Kidney (tissue), 14 donors: ENCODE data around the gene CBR1. TPM values are rescaled to one million over a fixed set of nuclear protein-coding genes. Genes with fewer than 3 reads are reported as not detected.
A peak's percentile ranks its signal among the peaks of the same experiment; 100 is the strongest.
"Not testable (repeated sequence)": the region's sequence is repeated elsewhere in the genome, so short reads cannot be mapped to it uniquely, and the experiment has no call there.

ENCODE experiments used
- DNase-seq, 5 donors: peaks; one replicate each; pipeline ENCODE4 v3.0.0-alpha.2; 2013 to 2020
- FAIRE-seq: peaks from 2 replicates; lab custom pipeline; 2012; peaks lifted over from hg19 to GRCh38; lab: Jason Lieb, UNC
- H3K27ac ChIP-seq, 2 donors: one replicate each; pipeline ENCODE4 v1.7.0; 2013; ENCODE audit warnings: low read depth in 2 of 2, low read length in 2 of 2, inconsistent platforms in 1 of 2
- H3K27me3 ChIP-seq: one replicate; pipeline ENCODE4 v1.7.1; 2013; ENCODE audit warnings: low read length, inconsistent platforms; ENCODE audit not compliant: control insufficient read depth, insufficient read depth
- H3K36me3 ChIP-seq, 3 donors: one replicate each; pipeline versions ENCODE4 v1.7.0 to v1.7.1; 2013; ENCODE audit warnings: low read length in 3 of 3, control low read depth in 1 of 3, inconsistent platforms in 1 of 3; ENCODE audit not compliant: insufficient read depth in 3 of 3, control insufficient read depth in 2 of 3
- H3K4me1 ChIP-seq, 3 donors: one replicate each; pipeline versions ENCODE4 v1.7.0 to v1.7.1; 2013; ENCODE audit warnings: low read length in 3 of 3, inconsistent platforms in 1 of 3, low read depth in 1 of 3; ENCODE audit not compliant: control insufficient read depth in 2 of 3, insufficient read depth in 2 of 3
- H3K4me3 ChIP-seq, 3 donors: one replicate each; pipeline versions ENCODE4 v1.7.0 to v1.8.1; 2013; ENCODE audit warnings: low read length in 3 of 3, control low read depth in 1 of 3, inconsistent platforms in 1 of 3
- H3K9ac ChIP-seq, 3 donors: one replicate each; pipeline versions ENCODE4 v1.7.0 to v1.7.1; 2013; ENCODE audit warnings: low read length in 3 of 3, control low read depth in 1 of 3, inconsistent platforms in 1 of 3
- H3K9me3 ChIP-seq, 3 donors: one replicate each; pipeline versions ENCODE4 v1.7.0 to v1.7.1; 2013; ENCODE audit warnings: low read length in 3 of 3, control low read depth in 1 of 3, inconsistent platforms in 1 of 3; ENCODE audit not compliant: control insufficient read depth in 2 of 3, insufficient read depth in 1 of 3
- intact Hi-C: fragments of 100-400 bp; cut with DNase I; formaldehyde crosslinking; loops from one replicate; pipeline ENCODE4 v1.11.1; 2022
- polyA plus RNA-seq: library from polyadenylated mRNA; stranded (reverse); fragments of 350-450 nt; fragmentation: Illumina TruSeq; extraction: RNeasy Lipid Tissue Mini Kit (QIAGEN cat#74804); gene quantifications from one replicate; pipeline ENCODE4 v1.2.3, GENCODE V29; 2014; ENCODE audit warnings: low read depth, low replicate concordance; ENCODE audit not compliant: insufficient read depth
- total RNA-seq: library from RNA; stranded (reverse); fragmentation: NEBNext Ultra II Directional; extraction: Animal tissue kit (Norgen Biotek cat#: 25700); gene quantifications from one replicate; pipeline ENCODE4 v1.2.1, GENCODE V29; 2021
- TF ChIP-seq, protein P1 (sequence below): IDR thresholded peaks from 3 replicates; pipeline ENCODE4 v1.5.1; 2012; ENCODE audit warnings: mild to moderate bottlenecking, moderate library complexity, borderline replicate concordance; ENCODE audit not compliant: insufficient read depth; ENCODE audit errors: extremely low read depth
- donor health status: control.
- donor health status: control.
- donor health status: control.
- donor health status: control.
- donor health status: control.
- donor health status: DM: yes; HTN: yes; CAD: no.
- donor health status: Normal renal cell carcinoma (clear cell type).

CBR1 gene
- total and polyA plus RNA-seq, 2 donors from 2014 or later = 94.3 to 379 TPM

DNA sequence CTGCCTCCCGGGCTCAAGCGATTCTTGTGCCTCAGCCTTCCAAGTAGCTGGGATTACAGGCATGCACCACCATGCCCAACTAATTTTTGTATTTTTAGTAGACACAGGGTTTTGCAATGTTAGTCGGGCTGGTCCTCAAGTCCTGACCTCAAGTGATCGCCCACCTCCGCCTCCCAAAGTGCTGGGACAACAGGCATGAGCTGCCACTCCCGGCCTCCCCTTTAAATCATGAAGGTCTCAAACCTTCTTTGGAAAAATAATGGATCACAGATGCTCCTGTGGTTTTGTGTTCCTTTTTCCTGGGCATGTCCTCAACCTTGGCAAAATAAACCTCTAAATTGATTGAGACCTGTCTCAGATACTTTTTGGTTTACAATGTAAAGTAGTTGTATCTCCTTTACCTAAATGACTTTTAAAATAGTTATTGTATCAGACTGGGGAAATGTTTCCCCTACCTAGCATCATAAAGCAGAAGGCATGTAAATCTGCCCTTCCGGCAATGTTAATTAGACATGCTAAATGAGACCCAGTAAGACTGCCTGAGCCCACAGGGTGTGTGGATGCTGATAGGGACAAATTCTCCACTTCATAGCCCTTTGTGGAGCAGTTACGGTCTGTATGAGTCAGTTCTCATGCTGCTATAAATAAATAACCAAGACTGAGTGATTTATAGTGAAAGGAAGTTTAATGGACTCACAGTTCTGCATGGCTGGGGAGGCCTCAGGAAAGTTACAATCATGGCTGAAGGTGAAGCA is 27.8 kb downstream of the CBR1 start:
- Histone ChIP-seq H3K9me3 (peaks cover 0 to 6% (median 0%) of the 10 kb centered on the region in 3 donors), H3K9ac (no peak overlapping the region), H3K27ac (peak overlapping the region; percentile 16 to 54), H3K27me3 (no peaks in the 10 kb centered on the region), H3K4me1 (peaks cover 0 to 2% (median 0%) of the 10 kb centered on the region in 3 donors), H3K4me3 (no peak overlapping the region), H3K36me3 (no peaks in the 10 kb centered on the region)
- DNase-seq (peak in 4 of 5 donors; percentile 62 to 92 (median 78)), FAIRE-seq (peak; percentile 30)
- TF ChIP-seq, protein P1, sequence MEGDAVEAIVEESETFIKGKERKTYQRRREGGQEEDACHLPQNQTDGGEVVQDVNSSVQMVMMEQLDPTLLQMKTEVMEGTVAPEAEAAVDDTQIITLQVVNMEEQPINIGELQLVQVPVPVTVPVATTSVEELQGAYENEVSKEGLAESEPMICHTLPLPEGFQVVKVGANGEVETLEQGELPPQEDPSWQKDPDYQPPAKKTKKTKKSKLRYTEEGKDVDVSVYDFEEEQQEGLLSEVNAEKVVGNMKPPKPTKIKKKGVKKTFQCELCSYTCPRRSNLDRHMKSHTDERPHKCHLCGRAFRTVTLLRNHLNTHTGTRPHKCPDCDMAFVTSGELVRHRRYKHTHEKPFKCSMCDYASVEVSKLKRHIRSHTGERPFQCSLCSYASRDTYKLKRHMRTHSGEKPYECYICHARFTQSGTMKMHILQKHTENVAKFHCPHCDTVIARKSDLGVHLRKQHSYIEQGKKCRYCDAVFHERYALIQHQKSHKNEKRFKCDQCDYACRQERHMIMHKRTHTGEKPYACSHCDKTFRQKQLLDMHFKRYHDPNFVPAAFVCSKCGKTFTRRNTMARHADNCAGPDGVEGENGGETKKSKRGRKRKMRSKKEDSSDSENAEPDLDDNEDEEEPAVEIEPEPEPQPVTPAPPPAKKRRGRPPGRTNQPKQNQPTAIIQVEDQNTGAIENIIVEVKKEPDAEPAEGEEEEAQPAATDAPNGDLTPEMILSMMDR = no peak
- intact Hi-C loops = no loop called here

DNA sequence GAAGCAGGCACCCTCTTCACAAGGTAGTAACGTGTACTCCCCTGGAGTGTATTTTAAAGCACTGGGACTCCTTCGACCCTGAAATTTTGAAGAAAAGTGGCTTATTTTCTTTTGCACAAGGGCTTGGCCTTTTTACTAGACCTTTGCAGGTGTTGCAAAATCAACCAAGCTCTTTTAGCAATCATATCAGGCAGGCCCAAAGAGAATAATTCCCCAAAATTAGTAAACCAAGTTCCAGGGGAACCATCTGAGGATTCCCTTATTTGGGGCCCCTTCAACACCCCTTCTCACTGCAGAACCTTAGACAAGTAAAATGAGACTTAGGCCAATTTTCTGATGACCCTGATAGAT is 28.3 kb downstream of the CBR1 start:
- Histone ChIP-seq H3K4me1 (peaks cover 0 to 2% (median 0%) of the 10 kb centered on the region in 3 donors), H3K27ac (peak overlapping the region; percentile 16 to 24), H3K9ac (peak overlapping the region in 1 of 3 donors; percentile 14), H3K4me3 (no peak overlapping the region), H3K27me3 (no peaks in the 10 kb centered on the region), H3K9me3 (peaks cover 0 to 6% (median 0%) of the 10 kb centered on the region in 3 donors), H3K36me3 (no peaks in the 10 kb centered on the region)
- intact Hi-C loops = no loop called here
- DNase-seq (no peak), FAIRE-seq (no peak)
- TF ChIP-seq, protein P1 = no peak

DNA sequence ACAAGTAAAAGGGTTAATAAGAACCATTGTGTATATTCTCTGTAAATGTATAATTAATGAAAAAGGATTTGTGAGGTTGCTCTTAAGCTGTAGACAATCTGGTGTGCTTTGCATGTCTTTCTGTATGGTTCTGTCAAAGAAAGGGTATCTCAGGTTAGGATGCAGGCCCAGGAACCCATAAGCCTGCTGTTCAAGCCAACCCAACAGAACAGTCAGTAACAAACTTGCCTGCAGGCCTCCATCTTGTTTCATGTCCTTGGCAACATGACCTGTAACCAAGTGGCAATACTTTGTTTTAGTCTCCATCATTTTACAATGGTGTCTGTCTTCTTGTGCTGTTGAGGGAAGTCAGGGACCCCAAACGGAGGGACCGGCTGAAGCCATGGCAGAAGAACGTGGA is 29.2 kb downstream of the CBR1 start:
- no peak for FAIRE-seq
- intact Hi-C loops = no loop called here
- TF ChIP-seq, protein P1 = no peak

DNA sequence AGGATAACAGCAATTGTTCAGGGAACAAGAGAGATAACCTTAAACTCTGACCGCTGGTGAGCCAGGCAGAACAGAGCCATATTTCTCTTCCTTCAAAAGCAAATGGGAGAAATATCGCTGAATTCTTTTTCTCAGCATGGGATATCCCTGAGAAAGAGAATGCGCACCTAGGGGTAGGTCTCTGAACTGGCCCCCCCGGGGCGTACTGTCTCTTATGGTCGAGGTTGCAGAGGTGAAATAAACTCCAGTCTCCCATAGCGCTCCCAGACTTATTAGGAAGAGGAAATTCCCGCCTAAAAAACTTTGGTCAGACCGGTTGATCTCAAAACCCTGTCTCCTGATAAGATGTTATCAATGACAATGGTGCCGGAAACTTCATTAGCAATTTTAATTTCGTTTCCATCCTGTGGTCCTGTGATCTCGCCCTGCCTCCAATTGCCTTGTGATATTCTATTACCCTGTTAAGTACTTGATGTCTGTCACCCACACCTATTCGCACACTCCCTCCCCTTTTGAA is 29.9 kb downstream of the CBR1 start:
- FAIRE-seq, H3K9me3 ChIP-seq, intact Hi-C loops, H3K9ac ChIP-seq, DNase-seq, H3K27me3 ChIP-seq, H3K4me3 ChIP-seq, H3K4me1 ChIP-seq, H3K36me3 ChIP-seq, H3K27ac ChIP-seq: not testable (repeated sequence)

More for the DNA sequence above, 29.2 kb downstream of the CBR1 start:
- Histone ChIP-seq H3K9me3 (peaks cover 0 to under 1% (median 0%) of the 10 kb centered on the region in 3 donors), H3K4me3 (no peak overlapping the region), H3K9ac (no peak overlapping the region), H3K36me3 (no peaks in the 10 kb centered on the region), H3K4me1 (peaks cover 0 to 2% (median 0%) of the 10 kb centered on the region in 3 donors), H3K27ac (no peak overlapping the region), H3K27me3 (no peaks in the 10 kb centered on the region)
- no peak for DNase-seq
